OCI-LY3 (cell line): ENCODE results near the gene CMTM1.

Experiments
- EZH2phosphoT487 ChIP-seq: fragments of 200-600 bp; shearing (Covaris generic); IDR thresholded peaks from 2 replicates; pipeline ENCODE4 v1.6.1; 2018; ENCODE audit warnings: antibody characterized with exemption, mixed run types, low read depth
- TF ChIP-seq, protein P1 (sequence below): fragments of 200-600, 300-600 bp; sonication (generic); IDR thresholded peaks from 2 replicates; pipeline ENCODE4 v1.5.1; 2014; ENCODE audit warnings: antibody characterized with exemption, low read length, low read depth

- TF ChIP-seq, protein P1, sequence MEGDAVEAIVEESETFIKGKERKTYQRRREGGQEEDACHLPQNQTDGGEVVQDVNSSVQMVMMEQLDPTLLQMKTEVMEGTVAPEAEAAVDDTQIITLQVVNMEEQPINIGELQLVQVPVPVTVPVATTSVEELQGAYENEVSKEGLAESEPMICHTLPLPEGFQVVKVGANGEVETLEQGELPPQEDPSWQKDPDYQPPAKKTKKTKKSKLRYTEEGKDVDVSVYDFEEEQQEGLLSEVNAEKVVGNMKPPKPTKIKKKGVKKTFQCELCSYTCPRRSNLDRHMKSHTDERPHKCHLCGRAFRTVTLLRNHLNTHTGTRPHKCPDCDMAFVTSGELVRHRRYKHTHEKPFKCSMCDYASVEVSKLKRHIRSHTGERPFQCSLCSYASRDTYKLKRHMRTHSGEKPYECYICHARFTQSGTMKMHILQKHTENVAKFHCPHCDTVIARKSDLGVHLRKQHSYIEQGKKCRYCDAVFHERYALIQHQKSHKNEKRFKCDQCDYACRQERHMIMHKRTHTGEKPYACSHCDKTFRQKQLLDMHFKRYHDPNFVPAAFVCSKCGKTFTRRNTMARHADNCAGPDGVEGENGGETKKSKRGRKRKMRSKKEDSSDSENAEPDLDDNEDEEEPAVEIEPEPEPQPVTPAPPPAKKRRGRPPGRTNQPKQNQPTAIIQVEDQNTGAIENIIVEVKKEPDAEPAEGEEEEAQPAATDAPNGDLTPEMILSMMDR = no peak
- no peak for TF ChIP-seq EZH2phosphoT487
Observed at GRCh38 chr16:66539623-66540469, 26.4 kb upstream of the CMTM1 start.
